ENCODE measurements around the gene PPP1R10. TPM values are rescaled to one million over a fixed set of nuclear protein-coding genes. Genes with fewer than 3 reads are reported as not detected.
A peak's percentile ranks its signal among the peaks of the same experiment; 100 is the strongest.

The PPP1R10 gene
- total RNA-seq, 2 experiments from 2014 or later: 92.2 to 95.3 TPM

GRCh38 chr6:30556906-30557682, 59.9 kb downstream of the PPP1R10 start, which contains the start of gene PRR3:
TSS of gene PRR3 (plus strand) at chr6:30557295. CDS start at chr6:30557345, 50 bp downstream.
- H3K4me1 Mint-ChIP-seq (ENCODE audit: low read depth): peaks cover 50% of the 10 kb centered on the region
- H3K9me3 Mint-ChIP-seq: no peaks in the 10 kb centered on the region
- H3K4me1 ChIP-seq (ENCODE audit: insufficient read depth, low read length): peaks cover 27% of the 10 kb centered on the region
- ATAC-seq (ENCODE audit: poor library complexity) (peak; percentile 54), DNase-seq (peak; percentile 69 to 96 (median 80))
- no peaks in the 10 kb centered on the region for H3K27me3 ChIP-seq (ENCODE audit: control insufficient read depth in 1 of 2, insufficient read depth in 2 of 2, low read length in 2 of 2)
- TF ChIP-seq CTCF (IDR thresholded peaks at IDR 0.05): no peak
- H3K36me3 Mint-ChIP-seq (ENCODE audit: low read depth): peaks cover 60% of the 10 kb centered on the region
- no peaks in the 10 kb centered on the region for H3K27me3 Mint-ChIP-seq
- no peaks in the 10 kb centered on the region for H3K9me3 ChIP-seq (ENCODE audit: control insufficient read depth in 1 of 2, insufficient read depth in 1 of 2, low read length in 2 of 2)
- intact Hi-C loops (cut with DNase I, micrococcal nuclease): loop anchor here (1.0 to 5.0 kb wide), 7 partner anchors 14 to 490 kb away; partner anchors contain the start of genes ABCF1 (in 2 of the 2), MDC1 (in 1 of the 2), PPP1R11 (in 1 of the 2) and RPP21 (in 1 of the 2)
- CTCF ChIA-PET: interaction anchor here (0.9 to 4.7 kb wide), 4 partner anchors 12 to 174 kb away, joined by 3 to 26 read pairs (median 11); no protein-coding TSS in a partner anchor
- peak within 1 kb of the TSS; percentile 86 for H3K4me3 ChIP-seq (ENCODE audit: low read length)
- peak within 1 kb of the TSS; percentile 94 to 97 for H3K27ac ChIP-seq (ENCODE audit: low read depth in 1 of 2, low read length in 2 of 2)
- peaks cover 35% of the 10 kb centered on the region for H3K36me3 ChIP-seq (ENCODE audit: insufficient read depth, low read length)
- H3K4me3 Mint-ChIP-seq: peak within 1 kb of the TSS; percentile 98
- POLR2A ChIA-PET: interaction anchor here (0.6 to 4.2 kb wide), 28 partner anchors 9 to 640 kb away, joined by 3 to 106 read pairs (median 4); partner anchors contain the start of genes ABCF1, DHX16, MDC1 and MRPS18B
- H3K27ac Mint-ChIP-seq: peak within 1 kb of the TSS; percentile 97

- H3K9me3 Mint-ChIP-seq: no peaks in the 10 kb centered on the region
- Histone ChIP-seq H3K9me3 (ENCODE audit: control insufficient read depth in 1 of 2, insufficient read depth in 1 of 2, low read length in 2 of 2) (no peaks in the 10 kb centered on the region), H3K27ac (ENCODE audit: low read depth in 1 of 2, low read length in 2 of 2) (peak within 1 kb of the TSS; percentile 94 to 97), H3K27me3 (ENCODE audit: control insufficient read depth in 1 of 2, insufficient read depth in 2 of 2, low read length in 2 of 2) (no peaks in the 10 kb centered on the region), H3K4me1 (ENCODE audit: insufficient read depth, low read length) (peaks cover 27% of the 10 kb centered on the region), H3K4me3 (ENCODE audit: low read length) (peak within 1 kb of the TSS; percentile 86), H3K36me3 (ENCODE audit: insufficient read depth, low read length) (peaks cover 33% of the 10 kb centered on the region)
- peaks cover 67% of the 10 kb centered on the region for H3K36me3 Mint-ChIP-seq (ENCODE audit: low read depth)
- H3K4me3 Mint-ChIP-seq: peak within 1 kb of the TSS; percentile 98
- peaks cover 50% of the 10 kb centered on the region for H3K4me1 Mint-ChIP-seq (ENCODE audit: low read depth)
- DNase-seq (peak; percentile 98 to 100 (median 99)), ATAC-seq (ENCODE audit: poor library complexity) (peak; percentile 88)
- ChIA-PET POLR2A (interaction anchor here (0.6 to 4.2 kb wide), 24 partner anchors 10 to 641 kb away, joined by 3 to 106 read pairs (median 4); partner anchors contain the start of genes ABCF1, DHX16, MDC1 and MRPS18B), CTCF (interaction anchor here (0.9 to 4.7 kb wide), 3 partner anchors 12 to 174 kb away, joined by 3 to 26 read pairs (median 15); no protein-coding TSS in a partner anchor)
- intact Hi-C loops (cut with DNase I, micrococcal nuclease): loop anchor here (1.0 to 5.0 kb wide), 7 partner anchors 13 to 489 kb away; partner anchors contain the start of genes ABCF1 (in 1 of the 2), MDC1 (in 1 of the 2), PPP1R11 (in 1 of the 2) and RPP21 (in 1 of the 2)
- H3K27ac Mint-ChIP-seq: peak within 1 kb of the TSS; percentile 97
- no peak for TF ChIP-seq CTCF (IDR thresholded peaks at IDR 0.05)
- no peaks in the 10 kb centered on the region for H3K27me3 Mint-ChIP-seq
Observed at GRCh38 chr6:30556066-30556905, 60.8 kb downstream of the PPP1R10 start, which contains the start of gene GNL1. TSS of gene GNL1 (minus strand) at chr6:30556489. CDS start at chr6:30556203, 286 bp downstream.

- Mint-ChIP-seq H3K9me3 (no peaks in the 10 kb centered on the region), H3K4me3 (peak overlapping the region; percentile 98), H3K36me3 (ENCODE audit: low read depth) (peaks cover 70% of the 10 kb centered on the region), H3K27me3 (no peaks in the 10 kb centered on the region), H3K4me1 (ENCODE audit: low read depth) (peaks cover 50% of the 10 kb centered on the region), H3K27ac (peak overlapping the region; percentile 97)
- POLR2A ChIA-PET: interaction anchor here (0.6 to 4.2 kb wide), 14 partner anchors 12 to 161 kb away, joined by 3 to 106 read pairs (median 8); partner anchors contain the start of genes ABCF1, MDC1, MRPS18B and PPP1R10
- intact Hi-C loops (cut with DNase I, micrococcal nuclease): loop anchor here (1.0 to 5.0 kb wide), 8 partner anchors 13 to 488 kb away; partner anchors contain the start of genes ABCF1 (in 1 of the 2), MDC1 (in 1 of the 2), PPP1R11 (in 1 of the 2) and RPP21 (in 1 of the 2)
- Histone ChIP-seq H3K36me3 (ENCODE audit: insufficient read depth, low read length) (peaks cover 38% of the 10 kb centered on the region), H3K4me1 (ENCODE audit: insufficient read depth, low read length) (peaks cover 27% of the 10 kb centered on the region), H3K9me3 (ENCODE audit: control insufficient read depth in 1 of 2, insufficient read depth in 1 of 2, low read length in 2 of 2) (no peaks in the 10 kb centered on the region), H3K27ac (ENCODE audit: low read depth in 1 of 2, low read length in 2 of 2) (peak overlapping the region; percentile 94 to 97), H3K4me3 (ENCODE audit: low read length) (peak overlapping the region; percentile 86), H3K27me3 (ENCODE audit: control insufficient read depth in 1 of 2, insufficient read depth in 2 of 2, low read length in 2 of 2) (no peaks in the 10 kb centered on the region)
- TF ChIP-seq CTCF (IDR thresholded peaks at IDR 0.05): no peak
- CTCF ChIA-PET: interaction anchor here (1.2 to 4.7 kb wide), 3 partner anchors 11 to 72 kb away, joined by 3 to 26 read pairs (median 15); no protein-coding TSS in a partner anchor
- DNase-seq: no peak
- no peak for ATAC-seq (ENCODE audit: poor library complexity)
Observed at GRCh38 chr6:30555816-30556065, 61.3 kb downstream of the PPP1R10 start.

Measured in CD4-positive, alpha-beta T cell (primary cell).